ENCODE data around the gene MGST3. TPM values are rescaled to one million over a fixed set of nuclear protein-coding genes. Genes with fewer than 3 reads are reported as not detected.
A peak's percentile ranks its signal among the peaks of the same experiment; 100 is the strongest.
"Not testable (repeated sequence)": the region's sequence is repeated elsewhere in the genome, so short reads cannot be mapped to it uniquely, and the experiment has no call there.

The MGST3 gene
- total RNA-seq (100 to 1,000 TPM in 1 of 7 donors, 10 to 100 TPM in 6; 47.8 to 109 (median 87.5) TPM), polyA plus RNA-seq (10 to 100 TPM; 64.5 to 78.6 (median 74.6) TPM)
- long read RNA-seq, donor 1, transcript MGST3-205 (6 exons, 1,015 nt): major isoform, 127 of 164 reads
- long read RNA-seq, donor 1, transcript MGST3-213 (1 exons, 3,101 nt): minor isoform, 6 of 164 reads
- long read RNA-seq, donor 1, partial matches to known transcripts: 23 of 164 reads
- long read RNA-seq, donor 1, other reads (novel, unspliced or antisense): 0 of 164 reads
- long read RNA-seq, donor 2, transcript MGST3-205 (6 exons, 1,015 nt): major isoform, 82 of 98 reads
- long read RNA-seq, donor 2, partial matches to known transcripts: 10 of 98 reads
- long read RNA-seq, donor 2, other reads (novel, unspliced or antisense): 0 of 98 reads

GRCh38 chr1:165630629-165631341, at the start of gene MGST3:
MGST3 (plus strand) TSS chr1:165631234; CDS start chr1:165649848, 18,614 bp downstream.
- Histone ChIP-seq H3K27ac (peak within 1 kb of the TSS; percentile 87 to 95 (median 90)), H3K9me3 (no peaks in the 10 kb centered on the region), H3K4me1 (peaks cover 20 to 54% (median 43%) of the 10 kb centered on the region in 6 donors), H3K27me3 (replicated peaks in 1 of 7) (no peaks in the 10 kb centered on the region), H3K4me3 (peak within 1 kb of the TSS; percentile 58 to 94 (median 74)), H3K36me3 (peaks cover 0 to 1% (median 0%) of the 10 kb centered on the region in 6 donors)
- peak; percentile 99 for DNase-seq
- TF ChIP-seq CTCF (IDR thresholded peaks at IDR 0.05 in 8 of 11, conservative IDR thresholded peaks at IDR 0.05 in 3 of 11): peak in 1 of 11 experiments; percentile 22
- peak in 2 of 3 donors; percentile 3 to 71 for TF ChIP-seq POLR2A (IDR thresholded peaks at IDR 0.05)
- TF ChIP-seq POLR2AphosphoS5 (IDR thresholded peaks at IDR 0.05): peak; percentile 80 to 88 (median 87)
- WGBS, 5 donors: 0 to 1% (median 0%) methylated on average over 48 to 56 of the region's 56 CpGs
- intact Hi-C loops (cut with DNase I; ENCODE audit: low total_unique reads): loop anchor here (5.0 kb wide), 1 partner anchor 67 kb away; the partner anchor contains the start of gene ALDH9A1

GRCh38 chr1:165581926-165582325, 49.1 kb upstream of the MGST3 start:
- H3K4me3 ChIP-seq: no peak overlapping the region
- DNase-seq: no peak
- H3K27ac ChIP-seq: no peak overlapping the region
- H3K27me3 ChIP-seq (replicated peaks in 1 of 7): peaks cover 0 to 30% (median under 1%) of the 10 kb centered on the region in 7 donors
- H3K9me3 ChIP-seq: no peaks in the 10 kb centered on the region
- TF ChIP-seq POLR2A (IDR thresholded peaks at IDR 0.05) (no peak), CTCF (IDR thresholded peaks at IDR 0.05 in 8 of 11, conservative IDR thresholded peaks at IDR 0.05 in 3 of 11) (no peak), POLR2AphosphoS5 (IDR thresholded peaks at IDR 0.05) (no peak)
- no peaks in the 10 kb centered on the region for H3K36me3 ChIP-seq
- intact Hi-C loops (cut with DNase I; ENCODE audit: low total_unique reads): no loop called here
- WGBS, 5 donors: 92 to 99% (median 96%) methylated on average over 4 to 25 of the region's 25 CpGs
- no peaks in the 10 kb centered on the region for H3K4me1 ChIP-seq

GRCh38 chr1:165586398-165586797, 44.6 kb upstream of the MGST3 start:
- H3K27ac ChIP-seq: no peak overlapping the region
- H3K27me3 ChIP-seq (replicated peaks in 1 of 7): peaks cover 0 to 62% (median 9%) of the 10 kb centered on the region in 7 donors
- DNase-seq: no peak
- no peaks in the 10 kb centered on the region for H3K36me3 ChIP-seq
- H3K4me3 ChIP-seq: no peak overlapping the region
- H3K9me3 ChIP-seq: no peaks in the 10 kb centered on the region
- no peaks in the 10 kb centered on the region for H3K4me1 ChIP-seq
- WGBS, 5 donors: 69 to 81% (median 77%) methylated on average over 3 of the region's 3 CpGs
- no peak for TF ChIP-seq POLR2A (IDR thresholded peaks at IDR 0.05)
- intact Hi-C loops (cut with DNase I; ENCODE audit: low total_unique reads): no loop called here

GRCh38 chr1:165591391-165591790, 39.6 kb upstream of the MGST3 start:
- 77 to 86% (median 82%) methylated on average over 4 of the region's 4 CpGs for WGBS, 5 donors
- H3K36me3 ChIP-seq, DNase-seq, H3K27ac ChIP-seq, H3K4me3 ChIP-seq, H3K9me3 ChIP-seq, H3K4me1 ChIP-seq: not testable (repeated sequence)
- intact Hi-C loops (cut with DNase I; ENCODE audit: low total_unique reads): loop anchor here (5.0 to 10.0 kb wide), 2 partner anchors 199 to 447 kb away; no protein-coding TSS in a partner anchor
- H3K27me3 ChIP-seq (replicated peaks in 1 of 7): peaks cover 0 to 94% (median 25%) of the 10 kb centered on the region in 7 donors

Measured in spleen (tissue), 13 donors.